Amygdala (tissue), 56 donors: ENCODE results near the gene MALRD1.

Experiments used
- DNase-seq, 56 donors: peaks; one replicate each; lab custom pipeline; 2025; lab: John Stamatoyannopoulos, UW

MALRD1 gene

GRCh38 chr10:19628767-19629560 is 580.4 kb downstream of the MALRD1 start:
- peak in 2 of 56 donors; percentile 5 to 8 for DNase-seq

DNA sequence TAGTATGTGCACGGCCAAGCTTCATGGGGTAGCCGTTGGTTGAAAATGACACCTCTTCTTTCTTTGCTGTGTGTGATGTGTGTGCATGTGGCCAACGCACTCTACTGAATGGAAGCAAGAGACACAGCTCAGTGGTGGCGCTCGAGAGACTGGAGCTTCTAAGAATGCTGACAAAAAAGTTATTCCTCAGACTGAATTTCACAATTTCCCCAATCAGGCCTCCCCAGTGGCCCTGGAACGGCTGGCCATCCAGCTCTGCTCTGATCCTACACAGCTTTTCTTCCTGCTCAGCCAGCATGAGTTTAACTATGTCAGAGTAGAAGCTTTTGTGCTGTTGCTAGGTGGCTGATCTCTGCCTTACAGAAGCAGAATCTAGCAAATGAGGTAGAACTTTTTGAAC is 581.0 kb downstream of the MALRD1 start:
- peak in 46 of 56 donors; percentile 2 to 78 (median 34) for DNase-seq

GRCh38 chr10:19634163-19634562 is 585.6 kb downstream of the MALRD1 start:
- no peak for DNase-seq

GRCh38 chr10:19638182-19638895 is 589.7 kb downstream of the MALRD1 start:
- DNase-seq: no peak

DNA sequence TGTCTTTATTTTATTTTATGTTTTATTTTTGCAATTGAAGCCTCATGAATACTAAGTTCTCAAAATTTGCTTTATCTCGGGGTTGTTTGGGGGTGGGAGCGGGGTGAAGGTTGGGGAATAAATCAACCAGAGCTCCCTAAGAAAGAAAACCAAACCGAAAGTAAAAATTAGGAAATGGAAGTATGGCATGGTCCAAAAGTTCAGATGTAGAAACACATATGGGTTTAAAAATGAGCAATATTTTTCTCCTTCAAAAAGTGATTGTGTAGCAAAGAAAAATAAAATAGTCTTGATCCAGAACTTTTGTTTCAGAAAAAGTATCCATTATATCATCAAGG is 590.3 kb downstream of the MALRD1 start:
- no peak for DNase-seq

- DNase-seq: no peak
Measured at GRCh38 chr10:19640566-19641263, 592.1 kb downstream of the MALRD1 start.

DNA sequence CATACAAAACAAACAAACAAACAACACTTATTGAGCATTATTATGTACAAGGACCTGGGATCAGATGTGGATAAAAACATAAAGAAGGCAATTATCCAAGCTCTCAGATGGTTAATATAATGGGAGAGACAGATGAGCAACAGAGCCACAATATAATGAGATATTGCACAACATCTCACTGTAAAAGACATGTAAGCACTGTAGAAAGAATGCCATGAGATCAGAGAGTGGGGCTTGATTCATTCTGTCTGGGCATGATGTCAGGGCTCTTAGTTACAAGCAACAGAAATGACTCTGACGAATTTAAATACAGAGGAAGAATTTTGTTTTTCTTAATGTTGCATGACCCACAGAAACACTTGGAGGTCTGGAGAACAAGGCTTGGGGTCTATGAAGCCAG is 602.9 kb downstream of the MALRD1 start:
- DNase-seq: no peak

DNA sequence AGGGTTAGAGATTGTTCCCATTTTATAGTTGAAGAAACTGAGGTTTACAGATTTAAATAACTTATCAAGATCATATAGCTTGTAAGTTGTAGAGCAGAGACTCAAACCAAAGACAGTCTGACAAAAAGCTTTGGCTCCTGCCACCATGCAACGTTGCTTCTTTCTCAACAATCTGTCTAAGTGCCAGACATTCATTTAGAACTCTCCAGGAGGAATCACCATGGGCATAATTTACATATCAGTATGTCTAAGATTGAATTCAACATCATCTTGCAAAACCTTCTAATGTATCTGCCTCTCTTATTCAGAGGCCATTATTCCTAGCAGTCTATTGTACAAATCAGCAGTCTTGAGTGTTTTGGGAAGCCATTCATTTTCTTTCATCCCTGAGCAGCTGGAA is 604.1 kb downstream of the MALRD1 start:
- DNase-seq: no peak

DNA sequence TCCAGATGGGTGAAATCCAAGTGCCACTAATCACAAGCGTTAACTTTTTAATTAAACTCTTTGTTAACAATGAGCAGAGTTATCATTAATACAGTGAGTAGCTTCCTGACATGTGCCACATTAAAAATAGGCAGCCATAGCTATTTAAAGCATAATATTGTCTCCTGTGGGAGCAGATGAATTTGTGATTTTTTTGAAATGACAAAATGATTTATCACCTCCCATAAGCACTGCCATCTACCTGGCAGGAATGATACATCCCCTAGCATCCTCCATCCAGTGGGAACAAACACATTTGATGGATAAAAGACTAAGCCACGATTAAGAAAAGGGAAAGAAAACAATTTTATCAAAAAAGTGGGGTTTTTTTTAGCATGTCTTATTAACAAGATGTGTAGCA is 605.3 kb downstream of the MALRD1 start:
- no peak for DNase-seq

DNA sequence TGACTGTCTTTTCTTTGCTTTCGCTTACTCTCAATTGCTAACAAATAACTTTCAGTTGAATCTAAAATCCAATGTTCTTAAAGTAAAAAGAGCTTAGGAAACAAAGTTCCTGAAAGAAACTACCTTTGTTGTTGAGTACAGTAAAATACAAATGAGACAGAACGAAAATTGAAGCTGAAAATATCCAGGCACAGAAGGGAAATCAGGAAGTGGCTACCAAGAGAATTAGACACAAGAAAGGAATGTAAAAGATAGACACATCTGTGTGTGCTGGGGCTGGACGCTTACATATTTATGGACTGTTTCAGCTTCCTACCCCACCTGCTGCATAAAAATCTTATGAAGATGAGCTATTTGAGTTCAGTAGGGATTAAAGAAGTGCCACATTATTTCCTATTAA is 606.0 kb downstream of the MALRD1 start:
- no peak for DNase-seq

DNA sequence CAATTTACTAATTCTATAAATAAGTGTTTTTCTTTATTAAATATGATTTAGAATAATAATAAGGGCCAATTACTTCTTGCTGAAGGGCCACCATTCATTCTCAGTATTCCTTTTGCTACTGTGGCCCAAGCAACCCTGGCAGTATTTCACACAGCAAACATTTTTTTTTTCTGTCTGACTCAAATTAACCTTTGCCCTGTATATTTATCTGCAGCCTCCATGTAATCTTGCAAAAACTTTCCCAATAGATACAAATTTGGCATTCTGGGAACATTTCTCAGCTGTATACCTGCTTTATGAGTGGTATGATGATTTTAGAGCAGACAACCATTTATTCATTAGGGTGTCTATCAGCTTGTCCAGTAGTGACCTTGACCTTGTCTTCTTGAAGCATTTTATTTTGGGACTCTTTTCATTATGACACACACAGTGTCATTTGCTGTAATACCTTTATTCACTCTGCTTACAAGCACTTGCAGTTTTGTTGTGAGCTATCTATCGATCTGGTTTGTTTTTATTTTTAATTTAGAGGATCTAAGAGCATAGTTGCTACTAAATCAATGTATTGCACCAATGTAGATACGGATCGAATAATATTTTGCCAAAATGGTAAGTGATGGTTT is 607.9 kb downstream of the MALRD1 start:
- no peak for DNase-seq

DNA sequence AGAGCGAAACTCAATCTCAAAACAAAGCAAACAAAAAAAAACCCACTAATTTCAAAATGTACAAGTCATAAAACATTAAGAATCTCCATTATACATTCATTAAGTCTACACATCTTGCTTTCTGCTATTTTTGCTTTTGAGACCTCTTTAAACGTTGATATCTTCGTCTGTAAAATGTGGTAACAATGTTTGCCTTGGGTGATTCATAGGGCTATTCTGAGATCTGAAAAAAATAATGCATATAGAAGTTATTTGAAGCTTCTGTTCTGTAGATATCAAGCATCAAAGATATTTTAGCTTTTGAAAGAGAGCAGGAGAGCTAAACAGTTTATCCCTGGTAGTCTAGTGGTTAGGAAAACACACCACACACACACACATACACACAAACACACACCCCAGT is 609.5 kb downstream of the MALRD1 start:
- no peak for DNase-seq

DNA sequence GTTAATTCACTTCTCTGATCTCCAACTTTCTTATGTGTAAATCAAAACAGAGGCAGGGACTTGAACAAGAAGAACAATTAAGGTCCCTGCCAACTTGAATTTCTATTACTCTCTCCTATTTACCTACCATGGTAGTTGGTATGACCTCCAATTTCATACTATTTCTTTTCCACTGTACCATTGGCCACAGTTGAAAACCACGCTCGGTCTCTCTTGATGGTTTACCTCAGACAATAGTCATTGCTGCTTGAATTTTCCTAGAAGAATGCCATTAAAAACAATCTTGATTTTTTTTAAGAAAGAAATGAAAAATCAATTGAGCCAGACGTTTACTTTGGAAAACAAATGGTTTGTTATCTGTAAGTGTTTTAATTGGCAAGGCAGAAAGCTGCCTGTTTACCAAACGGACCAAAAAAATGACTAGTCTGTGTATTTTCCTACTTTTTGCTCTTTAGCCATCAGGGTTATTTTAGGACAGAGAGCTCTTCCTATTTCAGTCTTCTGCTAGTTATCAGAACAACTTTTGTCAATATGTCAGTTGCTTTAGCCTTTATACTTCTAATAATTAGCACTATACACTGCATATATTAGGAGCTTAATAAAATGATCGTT is 610.1 kb downstream of the MALRD1 start:
- DNase-seq: no peak

- DNase-seq: no peak
Measured at GRCh38 chr10:19659920-19660655, 611.5 kb downstream of the MALRD1 start.

DNA sequence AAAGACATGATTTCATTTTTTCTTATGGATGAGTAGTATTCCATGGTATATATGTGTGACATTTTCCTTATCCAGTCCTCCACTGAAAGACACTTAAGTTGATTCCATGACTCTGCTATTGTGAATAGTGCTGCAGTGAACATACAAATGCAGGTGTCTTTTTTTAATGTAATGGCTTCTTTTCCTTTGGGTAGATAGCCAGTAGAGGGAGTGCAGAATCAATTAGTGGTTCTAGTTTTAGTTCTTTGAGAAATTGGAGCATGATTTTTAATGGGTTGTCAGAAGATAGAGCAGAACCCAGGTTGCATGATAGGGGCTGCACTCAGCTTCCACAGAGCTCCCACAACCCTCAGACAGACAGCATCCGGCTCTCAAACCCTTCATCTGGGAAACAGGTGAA is 614.7 kb downstream of the MALRD1 start:
- DNase-seq: no peak

DNA sequence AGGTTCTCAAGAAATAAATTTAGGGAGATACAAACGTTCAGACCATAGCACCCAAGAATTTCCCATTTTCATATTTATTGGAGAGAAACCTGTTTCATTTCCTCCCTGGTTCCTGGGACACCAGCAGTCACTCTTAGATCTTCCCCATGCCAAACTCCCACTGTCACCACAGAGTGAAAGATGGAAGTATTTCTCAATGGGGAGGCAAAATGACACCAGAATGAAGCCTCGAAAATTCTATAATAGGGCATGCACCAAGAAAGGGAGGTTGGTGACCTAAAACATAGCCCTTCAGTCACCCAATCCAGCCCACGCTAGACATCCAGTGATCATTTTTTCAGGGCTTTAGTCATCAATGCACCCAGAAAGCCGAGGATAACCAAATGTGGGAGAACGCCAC is 619.5 kb downstream of the MALRD1 start:
- no peak for DNase-seq

DNA sequence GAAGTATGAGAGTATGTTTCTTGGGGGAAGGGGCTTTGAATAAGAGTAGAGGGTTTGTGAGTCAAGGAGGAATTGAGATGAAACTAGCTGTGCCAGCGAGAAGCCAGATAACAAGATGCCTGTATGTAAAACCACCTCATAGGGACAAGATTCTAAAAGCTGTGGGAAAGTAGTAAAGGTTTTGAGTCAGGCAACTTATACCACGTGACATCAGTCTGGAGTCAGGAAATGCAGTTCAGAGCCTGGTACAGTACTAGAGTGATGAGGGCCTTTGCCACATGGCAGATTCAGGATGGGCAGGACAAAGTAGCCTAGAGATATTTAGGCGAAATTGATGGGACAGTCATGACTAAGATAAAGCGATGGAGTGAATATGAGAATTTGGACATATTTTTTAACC is 627.5 kb downstream of the MALRD1 start:
- no peak for DNase-seq

DNA sequence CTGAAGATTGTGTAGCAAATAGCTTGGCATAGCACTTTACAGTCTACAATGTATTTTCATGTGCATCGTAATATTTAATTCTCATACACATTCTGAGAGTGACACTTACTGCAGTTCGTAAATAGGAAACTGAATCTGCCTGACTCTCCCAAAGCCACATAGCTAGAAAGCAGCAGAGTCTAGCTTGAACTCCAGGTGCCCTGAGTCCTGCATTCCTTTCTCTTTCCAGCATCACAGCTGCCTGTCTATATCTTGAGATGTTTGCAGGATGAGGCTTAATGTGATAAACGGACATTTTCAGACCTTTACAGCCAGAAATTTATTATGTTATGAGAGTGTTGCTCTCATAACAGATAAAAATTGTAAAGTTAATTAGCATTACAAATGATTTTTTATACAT is 634.8 kb downstream of the MALRD1 start:
- no peak for DNase-seq

- no peak for DNase-seq
Measured at GRCh38 chr10:19683960-19684359, 635.4 kb downstream of the MALRD1 start.

GRCh38 chr10:19688344-19688743 is 639.7 kb downstream of the MALRD1 start:
- no peak for DNase-seq
